DOHH2 (cell line): ENCODE data around the gene SDCCAG8.

Experiments used
- EZH2phosphoT487 ChIP-seq: fragments of 200-600 bp; sonication (generic); IDR thresholded peaks from 2 replicates; pipeline ENCODE4 v1.6.1; 2017; ENCODE audit warnings: borderline replicate concordance, mild to moderate bottlenecking, antibody characterized with exemption, low read length, moderate library complexity, mixed read lengths
- TF ChIP-seq, protein P1 (sequence below): fragments of 200-600 bp; sonication (generic); IDR thresholded peaks from one replicate; pipeline ENCODE4 v1.5.1; 2014; ENCODE audit warnings: antibody characterized with exemption, mild to moderate bottlenecking, low read depth, low read length; ENCODE audit not compliant: poor library complexity, severe bottlenecking

DNA sequence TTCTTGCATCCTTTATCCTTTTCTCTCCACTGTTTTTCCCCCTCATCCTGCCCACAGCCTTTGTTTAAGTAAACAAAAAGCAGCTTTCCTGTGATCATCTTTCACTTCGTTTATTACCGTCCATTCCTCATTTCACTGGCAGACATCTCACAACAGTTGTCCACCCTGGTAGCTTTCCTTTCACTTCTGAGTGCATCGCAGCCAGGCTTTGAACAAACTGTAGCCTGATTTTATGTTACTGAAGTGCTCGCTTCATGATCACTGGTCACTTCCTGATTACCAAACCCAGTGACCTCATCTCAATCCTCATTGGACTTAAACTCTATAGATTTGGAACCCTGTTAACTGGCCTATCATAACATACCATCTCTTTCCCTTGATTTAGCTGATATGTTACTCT is 67.7 kb downstream of the SDCCAG8 start:
- TF ChIP-seq, protein P1, sequence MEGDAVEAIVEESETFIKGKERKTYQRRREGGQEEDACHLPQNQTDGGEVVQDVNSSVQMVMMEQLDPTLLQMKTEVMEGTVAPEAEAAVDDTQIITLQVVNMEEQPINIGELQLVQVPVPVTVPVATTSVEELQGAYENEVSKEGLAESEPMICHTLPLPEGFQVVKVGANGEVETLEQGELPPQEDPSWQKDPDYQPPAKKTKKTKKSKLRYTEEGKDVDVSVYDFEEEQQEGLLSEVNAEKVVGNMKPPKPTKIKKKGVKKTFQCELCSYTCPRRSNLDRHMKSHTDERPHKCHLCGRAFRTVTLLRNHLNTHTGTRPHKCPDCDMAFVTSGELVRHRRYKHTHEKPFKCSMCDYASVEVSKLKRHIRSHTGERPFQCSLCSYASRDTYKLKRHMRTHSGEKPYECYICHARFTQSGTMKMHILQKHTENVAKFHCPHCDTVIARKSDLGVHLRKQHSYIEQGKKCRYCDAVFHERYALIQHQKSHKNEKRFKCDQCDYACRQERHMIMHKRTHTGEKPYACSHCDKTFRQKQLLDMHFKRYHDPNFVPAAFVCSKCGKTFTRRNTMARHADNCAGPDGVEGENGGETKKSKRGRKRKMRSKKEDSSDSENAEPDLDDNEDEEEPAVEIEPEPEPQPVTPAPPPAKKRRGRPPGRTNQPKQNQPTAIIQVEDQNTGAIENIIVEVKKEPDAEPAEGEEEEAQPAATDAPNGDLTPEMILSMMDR: no peak
- no peak for TF ChIP-seq EZH2phosphoT487
